ENCODE measurements around the gene TUBA3D.
"Not testable (repeated sequence)": the region's sequence is repeated elsewhere in the genome, so short reads cannot be mapped to it uniquely, and the experiment has no call there.

The TUBA3D gene

DNA sequence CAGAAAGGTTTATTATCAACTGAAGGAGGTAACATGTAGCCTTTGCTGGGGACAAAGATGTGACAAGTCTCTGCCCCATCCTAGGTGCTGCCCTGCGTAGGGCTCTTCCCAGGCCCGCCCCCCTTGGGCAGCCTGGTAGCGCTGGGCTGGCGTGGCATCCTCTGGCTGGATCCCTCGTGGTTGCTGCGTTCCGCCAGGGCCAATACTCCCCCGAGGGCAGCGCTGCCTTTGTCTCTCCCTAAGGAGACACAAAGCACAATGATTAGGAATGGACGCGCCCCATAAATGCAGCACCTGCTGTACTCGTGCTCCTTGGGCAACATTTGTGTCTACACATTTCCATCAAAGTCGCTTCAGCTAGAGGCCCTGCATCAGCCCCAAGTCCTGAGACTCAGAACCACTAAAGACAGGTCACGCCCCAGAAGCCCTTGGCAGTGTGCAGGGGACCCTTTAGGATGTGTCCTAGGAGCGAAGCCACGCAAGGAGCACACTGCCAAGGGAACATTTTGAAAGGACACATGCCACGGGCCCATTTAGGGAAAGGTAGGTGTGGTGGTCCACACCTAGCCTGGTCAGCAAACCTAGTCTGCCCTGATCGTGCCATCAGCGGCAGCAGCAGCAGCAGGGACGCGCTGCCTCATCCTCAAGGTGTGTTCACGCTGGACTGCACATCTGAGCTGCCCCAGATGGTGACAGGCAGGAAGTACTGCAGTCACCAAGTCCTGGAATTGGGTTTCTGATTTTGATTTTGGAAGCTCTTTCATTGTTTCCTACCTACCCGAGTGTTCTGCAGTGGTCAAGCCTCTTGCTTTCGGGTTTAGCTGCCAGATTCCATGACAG is 8.3 kb downstream of the TUBA3D start:
- not testable (repeated sequence) for DNase-seq (ENCODE audit: low spot score)

DNA sequence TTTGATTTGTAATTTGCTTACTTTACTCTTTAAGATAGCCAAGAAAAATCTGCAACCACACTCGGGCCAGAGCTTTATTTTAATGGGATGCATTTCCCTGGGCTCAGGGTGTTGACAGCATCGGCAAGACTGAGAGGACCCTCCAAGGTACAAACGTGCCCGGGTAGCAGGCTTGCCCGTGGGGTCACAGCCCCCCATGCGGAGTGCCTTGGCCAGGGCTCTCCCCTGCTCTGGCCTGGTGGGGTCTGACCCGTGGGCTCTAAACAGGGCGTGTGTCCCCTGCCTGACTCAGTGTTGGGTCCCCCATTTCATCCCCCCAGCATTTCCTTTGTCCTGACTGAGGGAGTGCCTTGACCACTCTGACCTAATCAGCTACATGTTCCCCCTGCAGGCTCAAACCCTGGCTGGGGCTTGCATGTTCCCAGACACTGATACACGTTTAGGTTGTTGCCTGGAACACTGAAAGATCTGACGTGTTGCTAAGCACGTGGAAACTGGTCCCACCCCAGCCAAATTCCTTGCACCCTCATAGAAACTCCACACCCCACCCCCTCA is 9.1 kb downstream of the TUBA3D start:
- not testable (repeated sequence) for DNase-seq (ENCODE audit: low spot score)

DNA sequence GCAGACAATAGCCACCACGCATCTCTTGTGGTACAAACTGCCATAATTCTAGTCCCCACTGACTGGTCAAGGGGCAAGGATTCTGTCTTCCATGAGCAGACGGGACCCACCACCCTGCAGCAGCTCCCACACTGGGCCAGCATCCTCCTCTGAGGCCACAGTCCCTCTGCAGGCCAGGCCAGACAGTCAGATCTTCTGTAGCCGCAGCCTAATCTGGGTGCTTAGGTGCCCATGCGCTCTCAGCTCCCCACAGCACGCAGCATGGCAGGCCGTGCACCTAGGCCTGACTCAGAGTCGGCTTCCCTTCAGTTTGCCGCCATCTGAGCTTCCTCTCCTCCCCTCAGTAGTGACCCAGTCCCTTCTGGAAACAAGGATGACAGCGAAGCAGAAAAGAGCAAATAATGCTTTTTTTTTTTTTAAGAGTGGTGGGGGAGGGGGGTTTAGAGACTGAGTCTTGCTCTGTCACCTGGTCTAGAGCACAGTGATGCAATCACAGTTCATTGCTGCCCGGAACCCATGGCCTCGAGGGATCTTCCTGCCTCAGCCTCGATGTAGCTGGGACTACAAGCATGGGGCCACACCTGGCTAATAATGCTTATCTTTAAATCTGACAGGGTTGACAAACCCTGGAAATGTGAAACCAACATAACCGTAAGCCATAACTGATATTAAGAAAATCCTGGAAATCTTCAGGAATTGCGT is 10.4 kb downstream of the TUBA3D start:
- DNase-seq (ENCODE audit: low spot score), result not testable (repeated sequence)

DNA sequence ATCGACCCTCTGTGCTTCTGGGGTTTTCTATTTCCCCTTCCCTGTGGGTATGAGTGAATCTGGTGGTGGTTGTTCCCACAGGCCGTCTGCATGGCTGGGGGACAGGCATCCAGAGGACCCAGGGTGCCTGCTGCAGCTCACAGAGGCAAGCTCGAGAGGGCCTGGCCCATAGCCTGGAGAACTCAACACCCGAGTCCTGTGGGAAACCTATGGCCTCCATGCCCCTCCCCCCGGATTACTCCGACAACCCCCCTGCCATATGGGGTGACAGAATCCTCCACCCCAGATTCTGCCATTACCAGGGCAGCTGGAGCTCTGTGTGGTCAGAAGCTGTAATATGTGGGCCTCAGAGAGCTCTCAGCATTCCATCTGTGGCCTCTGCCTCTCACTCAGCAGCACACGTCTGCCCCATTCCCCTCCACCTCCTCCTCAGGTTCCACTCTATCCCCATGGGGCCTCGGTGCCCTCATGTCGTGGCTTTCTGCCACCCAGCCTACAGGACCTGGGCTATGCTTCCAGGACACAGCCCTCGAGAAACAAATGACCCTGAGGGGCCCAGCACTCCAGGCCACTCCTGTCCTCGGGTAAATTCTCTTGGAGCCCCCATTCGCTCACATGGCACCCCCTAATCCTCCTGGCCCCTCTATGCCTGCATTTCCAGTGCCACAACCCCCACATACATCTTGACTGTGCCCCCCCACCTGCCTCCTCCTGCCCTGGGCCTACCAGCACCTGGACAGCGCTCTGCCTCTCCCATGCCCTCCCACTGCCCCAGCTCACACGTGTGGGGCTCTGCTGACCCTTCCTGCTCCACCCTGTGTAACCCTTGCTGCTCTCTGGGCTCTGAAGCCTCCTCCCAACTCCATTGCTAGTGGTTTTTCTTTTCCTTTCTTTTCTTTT is 12.6 kb downstream of the TUBA3D start:
- no peak for DNase-seq (ENCODE audit: low spot score)

- DNase-seq (ENCODE audit: low spot score), result not testable (repeated sequence)
Observed at GRCh38 chr2:131490616-131491468, 14.9 kb downstream of the TUBA3D start.

GRCh38 chr2:131491469-131491836 is 15.5 kb downstream of the TUBA3D start:
- not testable (repeated sequence) for DNase-seq (ENCODE audit: low spot score)

- DNase-seq (ENCODE audit: low spot score), result not testable (repeated sequence)
Observed at GRCh38 chr2:131492015-131492417, 16.1 kb downstream of the TUBA3D start, which contains the start of gene MZT2A. Gene MZT2A (minus strand): TSS chr2:131492397. CDS start chr2:131492376, 21 bp downstream.

DNA sequence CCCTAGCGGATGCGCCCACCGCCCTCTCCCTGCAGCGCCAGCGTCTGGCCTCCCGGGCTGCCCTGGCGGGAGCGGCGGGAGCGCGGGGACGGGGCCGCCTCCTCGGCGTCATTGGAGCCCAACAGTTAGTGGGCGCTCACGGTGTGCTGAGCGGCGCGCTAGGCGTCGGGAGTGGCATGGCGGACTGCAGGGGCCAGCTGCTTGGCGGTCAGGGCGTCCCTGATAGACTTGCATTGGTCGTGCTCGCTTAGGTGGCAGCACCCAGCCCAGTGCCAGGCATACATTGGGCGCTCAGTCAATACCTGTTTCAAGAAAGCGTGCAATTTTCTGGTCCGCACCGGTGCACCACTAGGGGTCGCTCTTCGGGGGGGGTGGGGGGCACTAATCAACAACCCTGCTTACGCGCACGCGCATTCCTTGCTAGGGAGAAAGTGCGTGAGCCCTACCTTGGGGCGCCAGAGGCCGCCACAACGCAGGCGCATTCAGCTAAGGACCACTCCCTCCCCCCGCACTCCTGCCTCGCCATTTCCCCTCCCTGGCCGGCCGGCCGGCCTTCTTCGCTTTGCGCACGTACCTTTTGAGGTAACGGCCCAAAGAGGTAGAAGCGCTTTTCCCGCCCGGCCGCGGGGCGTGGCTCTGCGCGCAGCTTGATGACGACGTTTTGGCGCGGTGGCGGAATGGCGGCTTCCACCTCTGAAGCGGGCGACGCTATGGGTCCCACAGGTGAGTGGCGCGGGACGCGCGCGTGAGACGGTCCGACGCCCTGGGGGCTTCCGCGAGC is 16.7 kb downstream of the TUBA3D start:
- DNase-seq (ENCODE audit: low spot score), result peak; percentile 95

- peak; percentile 7 for DNase-seq (ENCODE audit: low spot score)
Observed at GRCh38 chr2:131493199-131493968, 17.5 kb downstream of the TUBA3D start.

DNA sequence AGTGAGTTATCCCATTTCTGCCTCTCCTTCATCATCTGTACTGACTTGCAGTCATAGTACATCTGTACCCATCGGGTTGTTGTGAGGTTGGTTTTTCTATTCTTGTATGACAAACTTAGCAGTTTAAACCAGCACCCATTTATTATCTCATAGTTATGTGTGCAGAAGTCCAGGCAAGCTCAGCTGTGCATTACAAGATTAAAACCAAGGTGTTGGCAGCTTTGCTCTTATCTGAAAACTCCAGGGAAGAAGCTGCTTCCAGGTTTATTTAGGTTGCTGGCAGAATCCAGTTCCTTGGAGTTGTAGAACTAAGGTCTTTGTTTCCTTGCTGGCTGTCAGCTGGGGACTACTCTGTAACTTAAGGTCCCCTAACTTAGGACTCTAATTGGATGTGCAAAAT is 19.6 kb downstream of the TUBA3D start:
- DNase-seq (ENCODE audit: low spot score), result not testable (repeated sequence)

DNA sequence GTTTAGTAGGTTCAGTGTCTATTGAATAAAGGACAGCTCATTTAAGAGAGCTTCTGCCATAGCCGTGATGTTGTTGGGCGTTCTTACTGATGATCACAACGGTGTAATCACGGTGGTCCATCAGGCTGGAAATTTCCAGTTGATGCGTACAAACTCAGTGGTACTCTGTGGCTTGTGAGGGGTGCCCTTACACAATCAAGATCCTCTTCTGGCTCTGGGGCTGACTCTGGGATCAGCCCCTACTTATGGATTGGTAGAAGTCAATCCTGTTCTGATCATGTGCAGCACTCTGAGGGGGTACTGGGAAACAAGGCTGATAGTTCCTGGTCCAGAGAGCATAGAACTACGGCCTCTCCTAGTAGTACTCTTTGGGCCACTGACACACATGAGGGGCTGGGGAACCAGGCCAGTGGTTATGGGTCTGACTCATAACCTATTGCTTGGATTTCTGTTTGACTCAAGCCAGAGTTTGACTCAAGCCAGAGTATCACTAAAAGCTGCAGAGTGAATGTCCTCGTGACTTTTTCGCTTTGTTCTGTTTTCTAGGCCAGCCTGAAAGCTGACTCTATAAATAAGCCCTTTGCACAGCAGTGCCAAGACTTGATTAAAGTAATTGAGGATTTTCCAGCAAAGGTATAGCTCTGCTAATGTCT is 22.5 kb downstream of the TUBA3D start:
- not testable (repeated sequence) for DNase-seq (ENCODE audit: low spot score)

DNA sequence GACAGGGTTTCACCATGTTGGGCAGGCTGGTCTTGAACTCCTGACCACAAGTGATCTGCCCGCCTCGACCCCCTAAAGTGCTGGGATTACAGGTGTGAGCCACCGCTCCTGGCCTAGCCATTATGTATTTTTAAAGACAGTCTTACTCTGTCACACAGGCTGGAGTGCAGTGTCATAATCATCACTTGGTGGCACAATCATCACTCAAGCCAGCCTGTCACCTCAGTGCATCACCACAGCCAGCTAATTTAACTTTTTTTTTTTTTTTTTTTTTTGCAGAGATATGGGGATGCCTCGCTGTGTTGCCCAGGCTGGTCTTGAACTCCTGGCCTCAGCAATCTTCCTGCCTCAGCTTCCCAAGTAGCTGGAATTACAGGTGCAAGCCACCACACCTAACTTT is 27.7 kb downstream of the TUBA3D start:
- DNase-seq (ENCODE audit: low spot score), result not testable (repeated sequence)

GRCh38 chr2:131504082-131504750 is 28.3 kb downstream of the TUBA3D start:
- not testable (repeated sequence) for DNase-seq (ENCODE audit: low spot score)

GRCh38 chr2:131509615-131510014 is 33.7 kb downstream of the TUBA3D start:
- DNase-seq (ENCODE audit: low spot score), result no peak

GRCh38 chr2:131511291-131511968 is 35.5 kb downstream of the TUBA3D start:
- DNase-seq (ENCODE audit: low spot score), result not testable (repeated sequence)

DNA sequence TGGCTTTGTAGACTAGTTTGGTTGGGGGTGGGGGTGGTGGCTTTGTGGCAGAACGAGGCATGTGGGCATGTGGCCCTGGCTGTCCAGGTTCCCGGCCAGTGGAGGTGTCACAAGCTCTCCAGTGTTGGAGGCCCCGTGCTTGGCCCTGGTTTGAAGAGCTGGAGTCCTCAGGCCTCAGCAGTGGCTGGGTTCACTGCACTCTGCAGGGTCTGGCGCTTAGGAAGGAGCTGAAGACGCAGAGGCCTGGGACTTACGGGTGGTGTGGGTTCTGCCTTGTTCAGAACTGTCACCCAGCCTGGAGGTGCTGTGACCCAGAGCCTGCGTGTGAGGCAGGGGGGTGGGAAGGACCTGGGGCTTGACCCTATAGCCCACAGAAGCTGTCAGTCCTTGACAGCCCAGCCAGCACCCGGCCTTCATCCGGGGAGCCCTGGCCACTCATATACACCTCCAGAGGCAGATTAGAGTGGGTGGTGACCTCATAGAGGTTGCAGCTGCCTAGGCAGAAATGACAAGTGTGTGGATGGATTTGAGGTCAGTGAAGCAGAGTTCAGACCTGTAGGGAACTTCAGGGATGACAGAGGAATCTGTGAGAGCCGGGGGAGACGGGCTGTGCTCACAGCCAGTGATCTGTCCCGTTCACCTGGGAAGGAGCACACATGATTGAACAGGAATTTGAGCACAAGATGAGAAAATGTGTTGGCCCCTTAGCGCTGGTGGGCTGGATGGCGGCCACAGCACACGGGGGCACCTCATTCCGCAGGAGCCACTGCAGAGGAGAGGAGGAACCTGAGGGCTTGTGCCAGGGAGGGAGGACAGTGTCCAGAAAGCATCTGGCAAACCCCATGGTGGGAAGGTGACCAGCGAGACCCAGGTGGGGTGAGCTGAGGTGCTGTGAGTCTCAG is 36.3 kb downstream of the TUBA3D start:
- not testable (repeated sequence) for DNase-seq (ENCODE audit: low spot score)

Data from SW480 (cell line).